HepG2 (cell line): ENCODE results near the gene C1orf159. TPM values are rescaled to one million over a fixed set of nuclear protein-coding genes. Genes with fewer than 3 reads are reported as not detected.

Experiments used
- LCORL ChIP-seq, 2 experiments: fragments of 450-650 bp in 1 of 2; sonication (generic) in 1 of 2; formaldehyde crosslinking in 1 of 2; IDR thresholded peaks; 2 replicates each; pipeline versions ENCODE4 v1.5.0 to v1.6.1; 2017 to 2020; ENCODE audit warnings: antibody characterized with exemption in 1 of 2, missing genetic modification reagents in 1 of 2
- polyA plus RNA-seq, 8 experiments: library from polyadenylated mRNA; depleted of rRNA in 3 of 8; stranded (reverse) in 7 of 8; unstranded in 1 of 8; fragments of >200 nt; fragmentation: Illumina TruSeq in 4 of 8; extraction: Trizol in 4 of 8; gene quantifications; 2 replicates each; pipeline versions ENCODE4 v1.2.1 to v1.2.3, GENCODE V29; 2011 to 2016; ENCODE audit warnings: low read depth in 4 of 8, missing spikeins in 1 of 8, mixed read lengths in 1 of 8; ENCODE audit not compliant: insufficient read depth in 1 of 8
- total RNA-seq, 5 experiments: library from RNA; depleted of rRNA; stranded (reverse); fragments of >200 nt; fragmentation: Illumina TruSeq; extraction: Trizol; gene quantifications; 2 replicates each; pipeline ENCODE4 v1.2.3, GENCODE V29; 2016; ENCODE audit warnings: low read depth in 1 of 5
- TF ChIP-seq, protein P1 (sequence below): sonication (generic); formaldehyde crosslinking; IDR thresholded peaks from 2 replicates; pipeline ENCODE4 v1.9.0; 2021; ENCODE audit warnings: mild to moderate bottlenecking, missing genetic modification reagents
- TF ChIP-seq, protein P2 (sequence below): sonication (generic); formaldehyde crosslinking; conservative IDR thresholded peaks from 2 replicates; pipeline ENCODE4 v1.8.0; 2022; ENCODE audit warnings: missing genetic modification reagents

Gene C1orf159
- total and polyA plus RNA-seq, 2 of the 13 experiments (the other 11 are each of a cell fraction or from before 2014, with no cell fraction given): 3.8 to 6.7 TPM

DNA sequence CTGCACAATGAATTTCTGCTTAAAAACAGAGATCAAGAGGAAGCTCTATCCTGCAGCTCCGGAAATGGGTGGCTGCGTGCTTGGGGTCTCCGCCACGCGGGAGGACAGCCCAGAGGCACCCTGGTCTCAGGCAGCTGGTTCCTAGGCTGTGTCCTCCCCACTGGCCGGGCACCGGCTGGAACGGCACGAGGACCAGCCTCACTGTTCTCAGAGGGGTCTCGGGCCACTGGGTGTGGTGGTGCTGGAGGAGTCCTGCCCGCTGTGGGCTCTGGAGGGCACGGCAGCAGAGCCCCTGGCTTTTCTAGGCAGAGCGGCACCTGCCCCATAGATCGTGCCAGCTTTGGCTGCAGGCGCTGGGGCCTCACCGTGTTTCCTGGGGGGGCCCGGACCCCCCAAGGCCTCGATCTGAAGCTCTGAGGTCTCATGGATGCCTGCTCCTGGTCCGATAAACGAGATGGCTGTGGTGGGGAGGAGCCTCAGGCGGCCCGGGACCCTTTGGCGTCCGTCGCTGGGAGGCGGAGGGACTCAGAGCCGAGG, 33.6 kb downstream of the C1orf159 start (continued):
- TF ChIP-seq, protein P1, sequence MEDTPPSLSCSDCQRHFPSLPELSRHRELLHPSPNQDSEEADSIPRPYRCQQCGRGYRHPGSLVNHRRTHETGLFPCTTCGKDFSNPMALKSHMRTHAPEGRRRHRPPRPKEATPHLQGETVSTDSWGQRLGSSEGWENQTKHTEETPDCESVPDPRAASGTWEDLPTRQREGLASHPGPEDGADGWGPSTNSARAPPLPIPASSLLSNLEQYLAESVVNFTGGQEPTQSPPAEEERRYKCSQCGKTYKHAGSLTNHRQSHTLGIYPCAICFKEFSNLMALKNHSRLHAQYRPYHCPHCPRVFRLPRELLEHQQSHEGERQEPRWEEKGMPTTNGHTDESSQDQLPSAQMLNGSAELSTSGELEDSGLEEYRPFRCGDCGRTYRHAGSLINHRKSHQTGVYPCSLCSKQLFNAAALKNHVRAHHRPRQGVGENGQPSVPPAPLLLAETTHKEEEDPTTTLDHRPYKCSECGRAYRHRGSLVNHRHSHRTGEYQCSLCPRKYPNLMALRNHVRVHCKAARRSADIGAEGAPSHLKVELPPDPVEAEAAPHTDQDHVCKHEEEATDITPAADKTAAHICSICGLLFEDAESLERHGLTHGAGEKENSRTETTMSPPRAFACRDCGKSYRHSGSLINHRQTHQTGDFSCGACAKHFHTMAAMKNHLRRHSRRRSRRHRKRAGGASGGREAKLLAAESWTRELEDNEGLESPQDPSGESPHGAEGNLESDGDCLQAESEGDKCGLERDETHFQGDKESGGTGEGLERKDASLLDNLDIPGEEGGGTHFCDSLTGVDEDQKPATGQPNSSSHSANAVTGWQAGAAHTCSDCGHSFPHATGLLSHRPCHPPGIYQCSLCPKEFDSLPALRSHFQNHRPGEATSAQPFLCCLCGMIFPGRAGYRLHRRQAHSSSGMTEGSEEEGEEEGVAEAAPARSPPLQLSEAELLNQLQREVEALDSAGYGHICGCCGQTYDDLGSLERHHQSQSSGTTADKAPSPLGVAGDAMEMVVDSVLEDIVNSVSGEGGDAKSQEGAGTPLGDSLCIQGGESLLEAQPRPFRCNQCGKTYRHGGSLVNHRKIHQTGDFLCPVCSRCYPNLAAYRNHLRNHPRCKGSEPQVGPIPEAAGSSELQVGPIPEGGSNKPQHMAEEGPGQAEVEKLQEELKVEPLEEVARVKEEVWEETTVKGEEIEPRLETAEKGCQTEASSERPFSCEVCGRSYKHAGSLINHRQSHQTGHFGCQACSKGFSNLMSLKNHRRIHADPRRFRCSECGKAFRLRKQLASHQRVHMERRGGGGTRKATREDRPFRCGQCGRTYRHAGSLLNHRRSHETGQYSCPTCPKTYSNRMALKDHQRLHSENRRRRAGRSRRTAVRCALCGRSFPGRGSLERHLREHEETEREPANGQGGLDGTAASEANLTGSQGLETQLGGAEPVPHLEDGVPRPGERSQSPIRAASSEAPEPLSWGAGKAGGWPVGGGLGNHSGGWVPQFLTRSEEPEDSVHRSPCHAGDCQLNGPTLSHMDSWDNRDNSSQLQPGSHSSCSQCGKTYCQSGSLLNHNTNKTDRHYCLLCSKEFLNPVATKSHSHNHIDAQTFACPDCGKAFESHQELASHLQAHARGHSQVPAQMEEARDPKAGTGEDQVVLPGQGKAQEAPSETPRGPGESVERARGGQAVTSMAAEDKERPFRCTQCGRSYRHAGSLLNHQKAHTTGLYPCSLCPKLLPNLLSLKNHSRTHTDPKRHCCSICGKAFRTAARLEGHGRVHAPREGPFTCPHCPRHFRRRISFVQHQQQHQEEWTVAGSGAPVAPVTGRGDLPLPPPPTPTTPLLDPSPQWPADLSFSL (CRISPR knock-in tag): no peak
- TF ChIP-seq, protein P2, sequence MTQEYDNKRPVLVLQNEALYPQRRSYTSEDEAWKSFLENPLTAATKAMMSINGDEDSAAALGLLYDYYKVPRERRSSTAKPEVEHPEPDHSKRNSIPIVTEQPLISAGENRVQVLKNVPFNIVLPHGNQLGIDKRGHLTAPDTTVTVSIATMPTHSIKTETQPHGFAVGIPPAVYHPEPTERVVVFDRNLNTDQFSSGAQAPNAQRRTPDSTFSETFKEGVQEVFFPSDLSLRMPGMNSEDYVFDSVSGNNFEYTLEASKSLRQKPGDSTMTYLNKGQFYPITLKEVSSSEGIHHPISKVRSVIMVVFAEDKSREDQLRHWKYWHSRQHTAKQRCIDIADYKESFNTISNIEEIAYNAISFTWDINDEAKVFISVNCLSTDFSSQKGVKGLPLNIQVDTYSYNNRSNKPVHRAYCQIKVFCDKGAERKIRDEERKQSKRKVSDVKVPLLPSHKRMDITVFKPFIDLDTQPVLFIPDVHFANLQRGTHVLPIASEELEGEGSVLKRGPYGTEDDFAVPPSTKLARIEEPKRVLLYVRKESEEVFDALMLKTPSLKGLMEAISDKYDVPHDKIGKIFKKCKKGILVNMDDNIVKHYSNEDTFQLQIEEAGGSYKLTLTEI: no peak
- TF ChIP-seq LCORL (IDR thresholded peaks at IDR 0.05) (no peak), LCORL (CRISPR knock-in tag; IDR thresholded peaks at IDR 0.05) (no peak)
